GM21381 (cell line): ENCODE results near the gene ZNF92.
"Not testable (repeated sequence)": the region's sequence is repeated elsewhere in the genome, so short reads cannot be mapped to it uniquely, and the experiment has no call there.

ENCODE experiments used
- ATAC-seq: cut with Tn5 transposase; IDR thresholded peaks from one replicate; pipeline ENCODE4 v1.9.1; 2021; ENCODE audit warnings: mild to moderate bottlenecking, moderate library complexity; ENCODE audit not compliant: unreplicated experiment

ZNF92 gene

DNA sequence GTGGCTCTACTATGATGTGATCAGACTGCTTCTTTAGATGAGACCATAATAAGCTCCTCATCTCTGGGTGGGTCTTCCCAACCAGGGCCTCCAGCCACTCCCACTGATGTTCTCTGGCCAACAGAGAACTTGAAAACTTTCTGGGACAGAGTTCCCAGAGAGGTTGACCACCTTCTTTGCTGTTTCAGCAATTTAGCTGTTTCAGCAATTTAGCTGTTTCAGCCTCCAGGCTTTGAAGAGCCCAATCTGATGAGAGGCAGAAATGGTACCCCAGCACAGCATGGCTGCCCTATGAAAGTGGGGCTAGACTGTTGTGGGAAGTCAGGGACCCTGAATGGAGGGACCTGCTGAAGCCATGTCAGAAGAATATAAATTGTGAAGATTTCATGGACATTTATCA, 49.0 kb downstream of the ZNF92 start:
- no peak for ATAC-seq

DNA sequence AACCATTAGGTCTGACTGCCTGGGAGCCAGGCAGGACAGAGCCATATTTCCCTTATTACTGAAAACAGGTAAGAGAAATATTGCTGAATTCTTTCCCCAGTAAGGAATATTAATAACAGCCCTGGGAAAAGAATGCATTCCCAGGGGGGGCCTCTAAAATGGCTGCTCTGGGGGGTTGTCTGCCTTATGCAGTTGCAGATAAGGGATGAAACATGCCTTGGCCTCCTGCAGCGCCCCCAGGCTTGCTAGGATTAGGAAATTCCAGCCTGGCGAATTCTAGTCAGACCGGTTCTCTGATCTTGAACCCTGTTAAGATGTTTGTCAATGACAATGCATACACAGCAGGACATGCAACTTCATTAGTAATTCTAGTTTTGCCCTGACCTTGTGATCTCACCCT, 49.6 kb downstream of the ZNF92 start:
- not testable (repeated sequence) for ATAC-seq

DNA sequence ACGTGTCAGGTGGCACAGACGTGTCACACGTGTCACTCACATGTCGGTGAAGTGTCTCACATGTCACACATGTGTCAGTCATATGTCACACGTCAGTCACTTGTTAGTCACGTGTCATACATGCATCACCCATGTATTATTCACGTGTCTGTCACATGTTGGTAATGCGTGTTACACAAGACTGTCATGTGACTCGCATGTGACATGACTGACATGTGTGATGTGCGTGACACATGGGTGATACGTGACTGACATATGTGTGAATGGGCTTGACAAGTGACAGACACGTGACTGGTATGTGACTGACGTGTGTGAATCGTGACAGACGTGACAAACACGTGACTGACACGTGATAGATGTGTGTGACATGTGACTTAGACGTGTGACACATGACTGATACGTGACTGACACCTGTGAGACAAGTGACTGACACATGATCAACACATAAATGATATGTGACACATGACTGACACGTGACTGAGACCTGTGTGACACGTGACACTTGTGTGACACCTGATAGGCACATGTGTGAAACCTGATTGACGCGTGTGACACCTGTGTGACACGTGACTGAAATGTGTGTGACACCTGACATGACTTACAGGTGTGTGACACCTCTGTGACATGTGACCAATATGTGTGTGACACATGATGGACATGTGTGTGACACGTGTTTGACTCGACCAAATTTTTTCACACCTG, 56.1 kb downstream of the ZNF92 start:
- no peak for ATAC-seq

DNA sequence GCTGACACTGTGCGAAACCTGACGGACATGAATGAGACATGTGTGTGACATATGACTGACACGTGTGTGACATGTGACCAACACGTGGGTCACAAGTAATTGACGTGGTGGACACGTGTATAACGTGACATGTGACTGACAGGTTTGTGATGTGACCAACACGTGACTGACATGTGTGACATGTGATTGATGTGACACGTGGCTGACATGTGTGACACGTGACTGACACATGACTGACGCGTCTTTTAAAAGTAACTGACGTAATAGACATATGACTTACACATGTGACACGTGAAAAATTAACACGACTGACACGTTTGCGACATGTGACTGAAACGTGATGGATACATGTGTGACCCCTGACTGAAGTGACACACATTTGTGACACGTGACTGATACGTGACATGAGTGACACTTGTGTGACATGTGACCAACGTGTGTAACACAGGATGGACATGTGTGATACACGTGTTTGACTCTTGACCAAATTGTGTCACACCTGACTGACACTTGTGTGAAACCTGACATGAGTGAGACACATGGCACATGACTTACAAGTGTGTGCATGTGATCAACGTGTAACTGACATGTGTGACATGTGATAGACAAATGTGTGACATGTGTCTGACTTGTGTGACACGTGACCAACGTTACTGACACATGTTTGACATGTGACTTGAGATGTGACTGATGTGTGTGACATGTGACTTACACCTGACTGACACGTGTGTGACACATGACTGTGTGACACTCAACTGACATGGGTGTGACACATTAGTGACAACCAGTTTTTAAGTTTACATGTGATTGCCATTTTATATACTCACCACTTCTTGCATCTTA, 56.9 kb downstream of the ZNF92 start:
- no peak for ATAC-seq

DNA sequence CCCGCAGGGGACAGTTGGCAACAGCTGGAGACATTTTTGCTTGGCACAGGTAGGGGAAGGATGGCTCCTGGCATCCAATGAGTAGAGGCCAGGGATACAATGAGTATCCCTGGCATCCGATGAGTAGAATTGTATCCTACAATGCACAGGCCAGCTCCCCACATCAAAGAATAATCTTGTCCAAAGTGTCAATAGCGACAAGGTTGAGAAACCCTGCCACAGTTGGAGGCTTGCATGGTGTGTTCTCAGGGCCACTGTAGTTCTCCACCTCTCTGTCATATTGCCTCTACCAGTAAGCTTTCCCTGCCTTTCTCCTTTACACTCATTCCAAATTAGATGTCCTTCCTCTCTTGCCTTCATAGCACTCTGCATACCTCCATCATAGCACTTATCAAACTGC, 60.7 kb downstream of the ZNF92 start:
- no peak for ATAC-seq

DNA sequence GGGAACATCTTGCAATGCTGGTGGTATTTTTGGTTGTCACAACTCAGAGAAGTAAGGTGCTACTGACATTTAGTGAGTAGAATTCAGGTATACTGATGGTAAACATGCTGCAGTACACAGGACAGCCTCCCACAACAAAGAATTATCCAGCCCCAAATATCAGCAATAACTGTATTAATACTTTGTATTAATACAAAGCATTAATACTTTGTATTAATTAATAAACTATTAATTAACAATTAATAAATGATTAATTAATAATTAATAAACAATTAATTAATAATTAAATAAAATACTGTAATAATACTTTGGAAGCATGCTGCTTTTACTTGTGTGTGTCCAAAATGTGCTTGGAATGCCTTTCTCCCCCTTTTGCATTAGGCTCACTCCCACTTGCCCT, 62.5 kb downstream of the ZNF92 start:
- ATAC-seq: no peak

DNA sequence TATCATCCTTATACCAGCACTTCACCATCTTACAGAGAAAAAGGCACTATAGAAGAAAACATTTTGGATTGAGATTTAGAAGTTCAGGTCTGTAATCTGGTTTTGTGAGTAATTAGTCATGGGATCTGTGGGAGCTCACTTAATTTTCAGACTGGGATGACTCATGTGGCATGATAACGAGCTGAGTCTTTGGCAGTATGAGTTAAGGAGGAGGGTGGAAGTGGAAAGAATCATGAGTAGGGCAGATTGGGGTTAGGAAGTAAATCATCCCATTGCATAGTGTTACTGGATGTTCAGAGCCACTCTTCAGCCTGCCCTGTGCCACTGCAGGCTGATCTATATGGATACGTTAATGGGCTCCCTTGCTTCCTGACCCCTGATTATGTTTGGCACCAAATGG, 64.9 kb downstream of the ZNF92 start:
- ATAC-seq: no peak

DNA sequence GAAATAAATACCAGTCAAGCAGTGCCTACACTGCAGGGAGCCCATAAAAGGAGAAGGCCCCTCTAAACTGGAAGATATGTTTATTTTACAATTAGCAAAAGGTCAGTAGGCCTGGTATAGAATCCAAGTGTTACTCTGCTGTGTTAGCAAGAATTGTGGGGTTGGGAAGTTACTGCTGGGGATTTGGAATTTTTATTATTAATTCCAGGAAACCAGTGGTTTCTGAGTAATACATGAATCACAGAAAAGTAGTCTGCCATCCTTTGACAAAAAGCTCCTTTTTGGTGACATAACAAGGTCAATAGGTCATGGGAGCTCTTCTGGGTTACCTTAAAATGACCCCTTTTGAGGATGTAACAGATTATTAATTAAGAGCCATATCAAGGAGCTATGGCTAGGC, 67.4 kb downstream of the ZNF92 start:
- no peak for ATAC-seq

DNA sequence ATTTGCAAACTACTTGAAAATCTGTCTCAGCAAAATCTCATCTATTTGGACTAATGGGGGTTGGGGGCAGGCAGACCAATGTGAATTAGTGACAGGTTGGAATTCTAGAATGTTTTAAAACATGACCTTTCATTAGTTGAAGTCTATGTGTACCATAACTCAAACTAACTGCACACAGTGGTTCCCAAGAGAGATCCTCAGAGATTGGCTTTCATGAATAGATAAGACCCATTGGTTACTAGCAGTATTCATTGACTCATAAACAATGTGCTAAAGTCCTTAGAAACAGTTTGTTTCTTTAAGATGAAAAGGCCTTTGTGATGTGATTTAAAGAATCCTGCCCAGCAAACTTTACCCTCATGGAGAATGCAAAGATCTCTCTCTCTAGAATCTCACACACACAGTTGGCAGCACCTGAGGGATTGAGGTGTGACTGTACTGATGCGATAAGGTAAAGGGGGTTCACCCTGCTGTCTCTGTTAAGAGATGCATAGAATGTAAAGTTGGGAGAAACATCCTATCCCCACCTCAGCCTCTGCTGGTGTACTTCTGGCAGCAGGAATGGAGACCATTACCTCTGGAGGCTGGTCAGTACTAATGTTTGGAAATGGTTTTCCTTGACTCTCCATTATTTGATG, 70.7 kb downstream of the ZNF92 start:
- ATAC-seq: no peak

DNA sequence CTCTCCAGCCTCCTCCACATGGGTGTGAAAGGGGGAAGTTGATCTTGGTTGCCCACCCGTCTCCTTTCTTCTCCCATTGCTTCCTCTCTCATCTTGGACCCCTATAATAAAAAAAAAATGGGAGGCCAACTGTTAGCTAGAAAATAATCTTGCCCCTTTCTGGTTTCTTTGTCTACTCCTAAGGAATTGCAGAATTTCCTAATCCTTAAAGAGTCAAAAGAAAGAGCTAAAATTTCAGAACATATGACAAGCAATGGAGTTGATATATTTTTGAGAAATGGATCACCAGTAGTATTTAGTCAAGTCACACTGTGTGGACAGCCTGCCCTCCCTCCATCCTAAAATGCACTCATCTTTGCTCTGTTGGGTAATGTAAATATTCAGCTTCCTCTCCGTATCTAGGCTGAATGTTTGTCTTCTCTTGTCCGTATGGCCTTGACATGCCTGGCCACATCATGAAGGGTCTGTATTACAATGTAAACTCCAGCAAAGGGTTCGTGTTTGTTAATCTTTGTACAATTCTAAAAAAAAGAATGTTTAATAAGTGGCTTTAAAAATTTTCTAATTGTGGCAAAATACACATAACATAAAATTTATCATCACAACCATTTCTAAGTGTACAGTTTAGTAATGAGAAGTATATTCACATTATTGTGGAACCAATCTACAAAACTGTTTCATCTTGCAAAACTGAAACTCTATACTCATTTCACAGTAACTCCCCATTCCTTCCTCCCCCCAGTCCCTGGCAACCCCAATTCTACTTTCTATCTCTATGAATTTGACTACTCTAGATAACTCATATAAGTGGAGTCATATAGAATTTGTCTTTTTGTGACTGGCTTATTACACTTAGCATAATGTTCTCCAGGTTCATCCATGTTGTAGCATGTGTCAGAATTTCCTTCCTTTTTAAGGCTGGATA, 71.5 kb downstream of the ZNF92 start:
- ATAC-seq: no peak

DNA sequence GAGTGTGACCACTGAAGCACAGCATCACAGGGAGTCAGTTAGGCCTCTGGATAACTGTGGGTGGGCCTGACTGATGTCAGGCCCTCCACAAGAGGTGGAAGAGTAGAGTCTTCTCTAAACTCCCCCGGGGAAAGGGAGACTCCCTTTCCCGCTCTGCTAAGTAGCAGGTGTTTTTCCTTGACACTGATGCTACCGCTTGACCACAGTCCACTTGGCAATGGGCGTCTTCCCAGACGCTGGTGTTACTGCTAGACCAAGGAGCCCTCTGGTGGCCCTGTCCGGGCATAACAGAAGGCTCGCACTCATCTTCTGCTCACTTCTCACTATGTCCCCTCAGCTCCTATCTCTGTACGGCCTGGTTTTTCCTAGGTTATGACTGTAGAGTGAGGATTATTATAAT, 73.4 kb downstream of the ZNF92 start:
- not testable (repeated sequence) for ATAC-seq

DNA sequence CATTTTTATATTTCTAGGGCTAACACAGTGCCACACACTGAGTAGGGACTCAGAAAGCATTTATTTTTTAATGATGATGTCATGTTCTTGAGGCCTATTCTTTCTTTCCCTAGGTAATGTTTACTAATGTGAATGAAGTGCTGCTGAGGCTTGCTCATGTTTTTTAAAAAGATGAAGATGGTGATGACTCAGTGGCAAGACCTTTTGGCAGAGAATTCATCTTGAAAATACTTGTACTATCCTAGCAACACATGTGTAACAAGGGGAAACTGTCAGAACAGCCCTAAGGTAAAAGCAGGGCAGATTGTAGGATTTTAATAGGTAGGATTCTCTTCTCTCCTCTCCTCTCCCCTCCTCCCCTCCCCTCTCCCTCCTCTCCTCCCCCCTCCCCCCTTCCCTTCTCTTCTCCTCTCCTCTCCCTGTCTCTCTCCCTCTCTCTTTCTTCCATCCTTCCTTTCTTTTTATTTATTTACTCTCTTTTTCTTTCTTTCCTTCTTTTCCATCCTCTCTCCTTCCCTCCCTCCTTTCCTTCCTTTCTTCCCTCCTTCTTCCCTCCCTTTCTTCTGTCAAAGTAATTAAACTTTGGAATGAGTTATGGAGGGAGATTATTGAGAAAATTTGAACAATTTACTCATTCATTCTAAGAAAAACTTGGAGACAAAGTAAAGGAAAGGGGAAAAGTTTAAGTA, 75.3 kb downstream of the ZNF92 start:
- no peak for ATAC-seq

DNA sequence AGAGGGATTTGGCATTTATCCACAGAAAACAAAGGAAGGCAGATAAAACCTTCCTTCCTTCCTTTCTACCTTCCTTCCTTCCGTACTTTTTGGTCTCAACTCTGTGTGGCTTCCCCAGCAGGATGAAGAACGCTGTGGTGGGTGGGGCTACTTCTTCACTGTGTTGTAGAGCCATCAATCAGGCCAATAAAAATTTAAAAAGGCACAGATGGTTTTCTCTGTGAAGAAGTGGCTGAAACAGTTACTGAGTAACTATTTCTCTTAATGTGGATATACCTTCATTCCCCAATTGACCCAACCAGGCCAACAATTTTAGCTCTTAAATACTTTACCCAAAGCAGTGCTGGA, 75.8 kb downstream of the ZNF92 start:
- ATAC-seq: no peak
